ENCODE data around the gene HTRA1.

HTRA1 gene

GRCh38 chr10:122497241-122497640, 35.9 kb downstream of the HTRA1 start:
- DNase-seq, result no peak

- no peak for DNase-seq
Observed at GRCh38 chr10:122498521-122498920, 37.2 kb downstream of the HTRA1 start.

GRCh38 chr10:122499012-122499411, 37.7 kb downstream of the HTRA1 start:
- DNase-seq, result no peak

- DNase-seq, result no peak
Observed at GRCh38 chr10:122499491-122499941, 38.2 kb downstream of the HTRA1 start.

GRCh38 chr10:122500194-122500593, 38.8 kb downstream of the HTRA1 start:
- no peak for DNase-seq

GRCh38 chr10:122500726-122501125, 39.4 kb downstream of the HTRA1 start:
- no peak for DNase-seq

GRCh38 chr10:122503012-122503411, 41.7 kb downstream of the HTRA1 start:
- DNase-seq, result no peak

GRCh38 chr10:122503886-122504609, 42.7 kb downstream of the HTRA1 start:
- DNase-seq, result no peak

- no peak for DNase-seq
Observed at GRCh38 chr10:122504610-122504950, 43.2 kb downstream of the HTRA1 start.

- DNase-seq, result no peak
Observed at GRCh38 chr10:122505011-122505410, 43.7 kb downstream of the HTRA1 start.

- DNase-seq, result no peak
Observed at GRCh38 chr10:122505885-122506645, 44.7 kb downstream of the HTRA1 start.

- no peak for DNase-seq
Observed at GRCh38 chr10:122507616-122508015, 46.3 kb downstream of the HTRA1 start.

- DNase-seq, result no peak
Observed at GRCh38 chr10:122508021-122508420, 46.7 kb downstream of the HTRA1 start.

GRCh38 chr10:122509323-122509722, 48.0 kb downstream of the HTRA1 start:
- no peak for DNase-seq

GRCh38 chr10:122510326-122510725, 49.0 kb downstream of the HTRA1 start:
- DNase-seq, result no peak

GRCh38 chr10:122510736-122511135, 49.4 kb downstream of the HTRA1 start:
- no peak for DNase-seq

- DNase-seq, result no peak
Observed at GRCh38 chr10:122513053-122513452, 51.7 kb downstream of the HTRA1 start.

GRCh38 chr10:122514045-122514840, 52.9 kb downstream of the HTRA1 start:
- DNase-seq, result no peak

GRCh38 chr10:122515022-122515424, 53.7 kb downstream of the HTRA1 start:
- no peak for DNase-seq

GRCh38 chr10:122515588-122516231, 54.4 kb downstream of the HTRA1 start:
- peak; percentile 59 for DNase-seq

GRCh38 chr10:122516734-122517133, 55.4 kb downstream of the HTRA1 start:
- DNase-seq, result no peak

GRCh38 chr10:122519144-122519543, 57.8 kb downstream of the HTRA1 start:
- DNase-seq, result no peak

- no peak for DNase-seq
Observed at GRCh38 chr10:122519873-122520272, 58.5 kb downstream of the HTRA1 start.

All from activated T-cell treated with anti-CD3 and anti-CD28 coated beads, Interleukin-2, amount 50 U/mL, for 1 hour (primary cell).